ENCODE data around the gene PIKFYVE.

PIKFYVE gene

DNA sequence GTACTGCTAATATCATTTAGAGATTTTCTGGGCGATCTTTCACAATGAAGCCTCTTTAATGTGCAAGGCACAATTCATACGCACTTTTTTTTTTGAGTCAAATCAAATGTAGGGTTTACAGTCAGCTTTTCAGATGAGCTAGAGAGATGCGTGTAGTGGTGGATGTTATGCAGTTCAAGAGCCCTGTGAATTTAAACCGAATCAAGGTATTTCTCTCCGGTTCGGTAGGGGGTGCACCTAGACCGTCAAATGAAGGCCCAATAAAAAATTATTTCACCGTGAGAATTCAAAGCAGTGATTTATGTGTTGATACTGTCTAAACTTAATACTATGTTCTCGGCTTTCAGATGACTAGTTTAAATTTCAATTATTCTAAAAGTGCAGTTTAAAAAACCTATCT lies 141.6 kb downstream of the PIKFYVE start:
- no peak overlapping the region for H3K4me3 ChIP-seq (ENCODE audit: low read depth, low read length)
